HG02885 (cell line): ENCODE results near the gene STIM1.

Source experiments
- ATAC-seq: cut with Tn5 transposase; IDR thresholded peaks from one replicate; pipeline ENCODE4 v1.9.1; 2021; ENCODE audit warnings: mild to moderate bottlenecking; ENCODE audit not compliant: unreplicated experiment, poor library complexity

STIM1 gene

GRCh38 chr11:3905080-3905953, 49.9 kb downstream of the STIM1 start:
- peak; percentile 86 for ATAC-seq

GRCh38 chr11:3906166-3906565, 50.7 kb downstream of the STIM1 start:
- ATAC-seq, result no peak

- ATAC-seq, result no peak
Measured at GRCh38 chr11:3907590-3907989, 52.1 kb downstream of the STIM1 start.

GRCh38 chr11:3909901-3910300, 54.4 kb downstream of the STIM1 start:
- no peak for ATAC-seq

GRCh38 chr11:3911908-3912505, 56.5 kb downstream of the STIM1 start:
- no peak for ATAC-seq

- no peak for ATAC-seq
Measured at GRCh38 chr11:3913921-3914320, 58.5 kb downstream of the STIM1 start.

GRCh38 chr11:3914805-3915204, 59.3 kb downstream of the STIM1 start:
- ATAC-seq, result no peak

- no peak for ATAC-seq
Measured at GRCh38 chr11:3916962-3917361, 61.5 kb downstream of the STIM1 start.

- ATAC-seq, result peak; percentile 78
Measured at GRCh38 chr11:3920148-3920852, 64.8 kb downstream of the STIM1 start.

GRCh38 chr11:3922056-3922455, 66.6 kb downstream of the STIM1 start:
- ATAC-seq, result no peak

GRCh38 chr11:3925513-3925912, 70.0 kb downstream of the STIM1 start:
- no peak for ATAC-seq

GRCh38 chr11:3926458-3927095, 71.1 kb downstream of the STIM1 start:
- no peak for ATAC-seq

- no peak for ATAC-seq
Measured at GRCh38 chr11:3927129-3927796, 71.8 kb downstream of the STIM1 start.

GRCh38 chr11:3929232-3929631, 73.8 kb downstream of the STIM1 start:
- no peak for ATAC-seq

- ATAC-seq, result no peak
Measured at GRCh38 chr11:3929649-3930048, 74.2 kb downstream of the STIM1 start.

GRCh38 chr11:3932698-3933097, 77.2 kb downstream of the STIM1 start:
- no peak for ATAC-seq

- ATAC-seq, result no peak
Measured at GRCh38 chr11:3933165-3933628, 77.7 kb downstream of the STIM1 start.

GRCh38 chr11:3934658-3935057, 79.2 kb downstream of the STIM1 start:
- no peak for ATAC-seq

- ATAC-seq, result no peak
Measured at GRCh38 chr11:3936517-3936916, 81.1 kb downstream of the STIM1 start.

GRCh38 chr11:3939211-3939610, 83.7 kb downstream of the STIM1 start:
- ATAC-seq, result peak; percentile 47
